GM21390 (cell line): Measurements from ENCODE around the gene PEAK1.
"Not testable (repeated sequence)": the region's sequence is repeated elsewhere in the genome, so short reads cannot be mapped to it uniquely, and the experiment has no call there.

Experiments used
- ATAC-seq: cut with Tn5 transposase; IDR thresholded peaks from one replicate; pipeline ENCODE4 v1.9.1; 2021; ENCODE audit not compliant: unreplicated experiment

PEAK1 gene

DNA sequence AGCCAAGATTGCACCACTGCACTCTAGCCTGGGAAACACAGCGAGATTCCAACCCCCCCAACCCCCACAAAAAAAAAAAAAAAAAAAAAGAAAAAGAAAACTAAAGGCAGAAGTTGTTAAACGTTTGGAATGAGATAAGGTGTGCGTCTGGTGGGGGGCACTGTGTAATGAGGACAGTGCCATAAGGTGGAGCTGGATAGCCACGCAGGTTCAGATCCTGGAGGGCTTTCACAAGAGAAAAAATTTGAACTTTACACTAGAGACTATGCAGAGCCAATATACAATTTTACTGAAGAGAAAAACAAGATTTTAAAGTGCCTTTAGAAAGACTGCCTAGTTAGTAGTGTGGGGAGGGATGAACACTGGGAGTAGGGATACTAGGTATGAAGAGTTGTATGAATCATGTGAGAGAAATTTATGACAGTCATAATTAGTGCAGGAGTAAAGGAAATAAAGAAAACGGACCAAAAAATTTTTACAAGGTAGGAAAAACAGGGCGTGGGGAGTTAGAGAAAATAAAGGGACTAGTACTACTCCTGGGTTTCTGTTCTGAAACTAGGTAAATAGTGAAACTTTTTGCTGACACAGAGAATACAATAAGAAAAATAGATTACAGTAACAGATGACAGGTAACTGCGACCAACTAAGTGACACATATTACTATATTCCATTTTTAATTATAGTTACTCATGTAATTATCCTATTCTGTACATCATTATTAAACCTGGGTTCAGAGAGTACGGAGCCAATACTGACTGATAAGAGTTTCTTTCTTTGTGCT, 108.1 kb downstream of the PEAK1 start:
- ATAC-seq, result no peak

GRCh38 chr15:77311020-77311419, 108.9 kb downstream of the PEAK1 start:
- no peak for ATAC-seq

GRCh38 chr15:77309392-77309791, 110.5 kb downstream of the PEAK1 start:
- no peak for ATAC-seq

GRCh38 chr15:77305953-77306352, 114.0 kb downstream of the PEAK1 start:
- ATAC-seq, result no peak

DNA sequence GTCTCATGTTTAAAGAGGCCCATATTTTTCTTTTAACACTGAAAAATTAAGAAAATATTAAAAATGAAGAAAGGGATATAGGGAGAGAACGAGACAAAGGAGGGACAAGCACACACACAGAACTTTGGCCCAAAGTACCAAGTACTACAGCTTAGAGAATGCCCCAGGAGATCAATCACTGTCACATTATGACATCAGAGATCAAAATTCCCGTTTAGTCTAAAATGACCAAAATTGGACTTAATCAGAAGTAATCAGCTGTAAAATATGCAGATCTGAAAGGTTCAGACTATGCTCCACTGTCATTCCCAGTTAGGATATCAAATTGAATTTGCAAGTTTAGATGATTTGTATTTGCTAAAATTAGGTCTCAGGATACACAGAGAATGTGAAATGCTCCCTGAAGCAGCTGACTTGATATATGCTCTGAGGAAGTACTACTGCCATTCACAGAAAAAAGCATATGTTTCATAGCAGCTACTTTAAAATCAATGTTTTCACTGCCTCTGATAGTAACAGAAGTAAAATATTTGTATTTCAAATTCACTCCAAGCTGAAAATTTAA, 123.0 kb downstream of the PEAK1 start:
- no peak for ATAC-seq

GRCh38 chr15:77295446-77295845, 124.5 kb downstream of the PEAK1 start:
- no peak for ATAC-seq

DNA sequence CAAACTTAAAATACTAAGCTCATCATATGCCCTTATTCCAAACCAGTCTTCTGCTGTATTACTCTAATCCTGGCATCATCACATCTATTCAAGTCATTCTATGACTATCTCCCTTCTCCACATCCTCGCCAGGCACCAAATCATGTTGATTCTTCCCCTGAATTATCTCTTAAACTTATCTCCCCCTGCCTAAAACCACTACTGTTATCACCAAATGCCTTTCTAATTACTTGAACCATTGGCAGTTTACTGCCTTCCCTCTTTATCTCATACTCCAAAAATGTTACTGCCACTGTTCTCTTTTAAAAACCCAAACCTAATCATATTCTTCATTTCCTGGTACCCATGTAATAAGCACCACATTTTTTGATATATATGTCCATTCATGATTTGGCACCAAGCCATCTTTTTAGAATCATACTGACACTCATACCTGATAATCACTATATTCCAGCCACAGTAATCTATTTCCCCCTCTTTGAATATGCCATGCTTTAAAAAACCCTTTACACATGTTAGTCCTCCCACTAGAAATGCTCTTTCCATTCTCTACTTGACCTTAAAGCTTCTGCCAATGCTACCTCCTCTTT, 126.8 kb downstream of the PEAK1 start:
- ATAC-seq, result no peak

GRCh38 chr15:77291107-77291506, 128.8 kb downstream of the PEAK1 start:
- ATAC-seq, result no peak

DNA sequence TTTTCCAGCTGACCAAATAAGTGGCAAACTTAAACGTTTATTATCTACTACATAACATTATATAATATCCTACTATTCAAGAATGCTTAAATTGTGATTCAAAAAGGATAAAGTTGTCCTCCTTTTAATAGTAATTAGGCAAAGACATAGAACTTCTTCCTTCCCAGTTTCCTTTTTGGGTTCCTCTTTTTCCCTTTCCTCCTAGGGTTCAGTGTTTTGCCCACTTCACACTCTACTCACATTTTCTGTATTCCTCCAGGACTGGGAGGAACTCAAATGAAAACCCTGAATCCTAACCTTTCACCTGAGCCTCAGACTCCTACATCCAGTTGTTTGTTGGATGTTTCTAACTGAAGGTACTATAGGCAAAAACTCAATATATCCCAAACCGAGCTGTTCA, 132.5 kb downstream of the PEAK1 start:
- ATAC-seq, result no peak

DNA sequence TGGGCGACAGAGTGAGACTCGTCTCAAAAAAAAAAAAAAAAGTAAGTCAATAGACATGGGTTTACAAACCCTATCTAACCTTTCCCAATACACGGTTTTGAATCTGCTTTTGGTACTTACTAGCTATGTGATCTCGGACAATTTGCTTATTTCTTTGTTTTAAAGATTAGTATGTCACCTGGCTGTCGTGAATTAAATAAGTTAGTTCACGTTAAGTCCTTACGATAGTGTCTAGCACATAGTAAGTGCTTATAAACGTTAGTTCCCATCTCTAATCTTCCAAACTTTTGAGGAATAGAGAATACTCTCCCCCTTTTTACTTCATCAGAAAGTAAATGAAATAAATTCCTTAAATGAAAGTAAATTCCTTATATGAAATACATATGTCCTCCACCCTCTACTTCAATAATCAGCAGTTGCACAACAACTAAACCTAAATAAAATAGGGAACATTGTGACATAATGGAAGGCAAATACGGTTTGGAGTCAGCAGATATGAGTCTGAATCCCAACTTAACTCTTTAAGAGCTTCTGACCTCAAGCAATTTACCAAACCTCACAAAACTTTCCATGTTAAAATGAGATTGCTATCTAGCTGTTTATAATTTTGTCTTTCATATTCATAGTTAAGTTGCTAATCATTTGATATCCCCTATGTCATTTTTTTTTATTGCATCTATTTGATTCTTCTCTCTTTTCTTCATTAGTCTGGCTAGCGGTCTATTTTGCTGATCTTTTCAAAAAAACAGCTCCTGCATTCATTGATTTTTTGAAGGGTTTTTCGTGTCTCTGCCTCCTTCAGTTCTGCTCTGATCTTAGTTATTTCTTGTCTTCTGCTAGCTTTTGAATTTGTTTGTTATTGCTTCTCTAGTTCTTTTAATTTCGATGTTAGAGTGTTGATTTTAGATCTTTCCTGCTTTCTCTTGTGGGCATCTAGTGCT, 134.6 kb downstream of the PEAK1 start:
- no peak for ATAC-seq

- ATAC-seq, result no peak
These were observed 137.6 kb downstream of the PEAK1 start for GRCh38 chr15:77282333-77282732.

DNA sequence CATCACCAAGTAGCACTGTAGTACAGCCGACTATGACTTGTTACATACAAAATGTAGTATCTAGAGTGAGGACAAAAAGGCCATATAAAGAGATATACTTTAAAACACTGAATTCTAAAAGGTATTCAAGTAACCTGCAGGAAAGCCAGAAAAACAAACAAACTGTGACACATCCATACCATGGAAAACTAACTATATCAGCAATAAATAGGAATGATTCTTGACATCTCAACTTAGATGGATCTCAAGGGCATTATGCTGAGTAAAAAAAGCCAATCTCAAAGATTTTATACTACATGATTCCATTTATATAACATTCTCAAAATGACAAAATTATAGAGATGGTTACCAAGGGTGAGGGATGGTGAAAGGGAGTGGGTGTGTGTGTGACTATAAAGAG, 143.0 kb downstream of the PEAK1 start:
- ATAC-seq, result no peak

DNA sequence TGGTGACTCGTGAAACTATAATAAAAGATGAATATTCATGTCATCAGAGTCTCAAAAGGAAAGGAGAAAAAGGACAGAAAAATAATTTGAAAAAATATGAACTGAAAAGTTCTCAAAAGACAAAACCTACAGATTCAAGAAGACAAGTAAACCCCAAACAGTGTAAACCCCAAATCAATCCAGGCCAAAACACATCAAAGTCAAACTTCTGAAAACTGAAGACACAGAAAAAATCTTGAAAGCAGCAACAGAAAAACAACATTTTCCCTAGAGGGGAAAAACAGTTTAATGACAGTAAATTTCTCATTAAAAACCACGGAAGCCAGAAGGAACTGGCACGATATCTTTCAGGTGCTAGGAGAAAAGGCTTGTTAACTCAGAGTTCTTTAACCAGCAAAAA, 143.8 kb downstream of the PEAK1 start:
- no peak for ATAC-seq

- not testable (repeated sequence) for ATAC-seq
These were observed 146.8 kb downstream of the PEAK1 start for GRCh38 chr15:77273136-77273535.

- ATAC-seq, result no peak
These were observed 153.1 kb downstream of the PEAK1 start for GRCh38 chr15:77266708-77267386.

DNA sequence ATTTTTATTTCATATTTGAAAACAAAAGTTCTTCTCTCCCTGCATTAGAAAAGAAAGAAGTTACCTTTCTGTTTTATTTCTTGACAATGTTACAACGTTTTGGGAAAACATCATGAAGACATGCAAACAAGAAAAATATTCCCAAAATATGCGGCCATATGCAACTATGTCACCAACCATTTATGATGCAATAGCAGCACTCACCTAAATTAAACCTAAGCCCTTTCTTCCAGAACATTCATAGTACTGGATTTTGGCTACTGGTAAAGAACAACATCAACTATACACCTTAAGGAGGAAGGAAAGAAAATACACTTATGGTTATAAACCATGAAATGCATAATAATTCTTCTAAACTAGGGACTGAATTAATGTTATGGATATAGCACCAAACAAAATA, 164.5 kb downstream of the PEAK1 start:
- ATAC-seq, result no peak

DNA sequence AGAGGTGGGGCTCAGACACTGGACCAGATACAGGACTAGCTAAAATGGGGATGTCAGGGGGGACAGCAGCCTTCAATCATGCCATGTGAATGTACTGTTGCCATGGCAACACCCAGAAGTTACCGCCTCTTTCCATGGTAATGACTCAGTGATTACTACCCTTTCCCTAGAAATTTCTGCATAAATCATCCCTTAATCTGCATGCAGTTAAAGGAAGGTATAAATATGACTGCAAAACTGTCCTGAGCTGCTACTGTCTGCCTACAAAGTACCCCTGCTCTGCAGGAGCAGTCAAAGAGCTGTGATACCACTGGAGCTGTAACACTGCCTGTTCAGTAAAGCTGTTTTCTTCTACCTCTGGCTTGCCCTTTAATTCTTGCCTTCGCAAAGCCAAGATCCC, 168.2 kb downstream of the PEAK1 start:
- no peak for ATAC-seq

- no peak for ATAC-seq
These were observed 172.8 kb downstream of the PEAK1 start for GRCh38 chr15:77247116-77247515.

DNA sequence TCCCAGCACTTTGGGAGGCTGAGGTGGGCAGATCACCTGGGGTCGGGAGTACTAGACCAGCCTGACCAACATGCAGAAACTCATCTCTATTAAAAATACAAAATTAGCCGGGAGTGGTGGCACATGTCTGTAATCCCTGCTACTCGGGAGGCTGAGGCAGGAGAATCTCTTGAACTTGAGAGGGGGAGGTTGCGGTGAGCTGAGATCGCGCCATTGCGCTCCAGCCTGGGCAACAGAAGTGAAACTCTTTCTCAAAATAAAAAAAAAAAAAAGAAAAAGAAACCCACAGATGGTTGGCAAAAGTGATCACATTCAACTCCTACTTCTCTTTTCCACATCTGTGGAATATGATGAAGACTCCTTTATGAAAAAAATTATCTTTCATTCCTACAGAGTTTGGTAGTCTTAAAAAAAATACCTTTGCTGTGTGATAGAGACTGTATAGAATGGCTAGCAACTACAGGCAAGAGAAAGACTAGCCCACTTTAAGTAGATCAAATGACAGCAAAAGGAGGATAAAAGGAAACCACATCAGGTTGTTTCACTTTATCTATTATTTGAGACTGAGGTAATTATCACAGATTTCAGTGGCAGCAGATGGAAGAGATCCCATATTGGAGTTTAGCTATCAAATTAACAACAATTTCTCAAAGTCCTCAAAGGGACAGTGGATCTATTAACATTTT, 176.0 kb downstream of the PEAK1 start:
- ATAC-seq, result no peak

- no peak for ATAC-seq
These were observed 176.8 kb downstream of the PEAK1 start for GRCh38 chr15:77243135-77243534.
